GM21423 (cell line): ENCODE data around the gene TNRC18.
"Not testable (repeated sequence)": the region's sequence is repeated elsewhere in the genome, so short reads cannot be mapped to it uniquely, and the experiment has no call there.

Source experiments
- ATAC-seq: cut with Tn5 transposase; IDR thresholded peaks from one replicate; pipeline ENCODE4 v1.9.1; 2021; ENCODE audit warnings: mild to moderate bottlenecking, moderate library complexity; ENCODE audit not compliant: unreplicated experiment

TNRC18 gene

GRCh38 chr7:5296611-5297226 lies 126.9 kb downstream of the TNRC18 start:
- peak; percentile 50 for ATAC-seq

- ATAC-seq, result no peak
These were observed 127.5 kb downstream of the TNRC18 start for GRCh38 chr7:5296015-5296610.

GRCh38 chr7:5295039-5296014 lies 128.3 kb downstream of the TNRC18 start:
- ATAC-seq, result no peak

DNA sequence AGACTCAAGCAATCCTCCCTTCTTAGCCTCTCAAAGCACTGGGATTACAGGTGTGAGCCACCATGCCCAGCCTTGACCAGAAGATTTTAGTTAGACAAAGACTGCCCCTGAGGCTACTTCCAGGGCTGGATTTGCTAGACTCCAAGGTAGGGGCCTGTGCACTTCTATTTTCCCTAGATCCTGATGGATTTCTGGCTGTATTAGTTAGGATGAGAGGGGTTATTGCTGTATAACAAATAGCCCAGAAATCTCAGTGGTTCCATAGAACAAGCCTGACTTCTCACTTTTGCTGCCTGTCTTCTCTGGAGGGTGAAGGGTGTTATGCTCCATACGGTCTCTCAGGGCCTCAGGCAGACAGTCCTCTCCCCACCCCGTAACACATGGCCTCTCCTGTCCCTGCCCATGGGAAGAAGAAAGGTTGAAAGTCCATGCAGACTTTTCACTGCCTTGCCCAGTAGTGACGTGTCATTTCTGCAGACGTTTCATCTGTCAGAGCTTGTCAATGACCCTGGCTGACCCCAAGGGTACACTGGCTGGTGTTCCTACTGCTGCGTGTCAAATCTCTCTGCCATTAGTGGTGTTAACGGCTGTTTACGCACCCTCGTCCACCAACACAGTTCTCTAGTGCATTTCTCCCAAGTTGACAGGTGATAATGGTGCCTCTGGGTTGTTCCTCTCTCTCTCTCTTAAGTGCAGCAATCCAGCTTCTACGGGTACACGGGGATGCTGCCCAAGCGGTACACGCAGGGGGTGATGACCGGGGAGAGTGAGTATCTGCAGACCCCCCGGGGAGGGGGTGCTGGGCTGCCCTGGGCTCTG lies 129.3 kb downstream of the TNRC18 start:
- no peak for ATAC-seq

DNA sequence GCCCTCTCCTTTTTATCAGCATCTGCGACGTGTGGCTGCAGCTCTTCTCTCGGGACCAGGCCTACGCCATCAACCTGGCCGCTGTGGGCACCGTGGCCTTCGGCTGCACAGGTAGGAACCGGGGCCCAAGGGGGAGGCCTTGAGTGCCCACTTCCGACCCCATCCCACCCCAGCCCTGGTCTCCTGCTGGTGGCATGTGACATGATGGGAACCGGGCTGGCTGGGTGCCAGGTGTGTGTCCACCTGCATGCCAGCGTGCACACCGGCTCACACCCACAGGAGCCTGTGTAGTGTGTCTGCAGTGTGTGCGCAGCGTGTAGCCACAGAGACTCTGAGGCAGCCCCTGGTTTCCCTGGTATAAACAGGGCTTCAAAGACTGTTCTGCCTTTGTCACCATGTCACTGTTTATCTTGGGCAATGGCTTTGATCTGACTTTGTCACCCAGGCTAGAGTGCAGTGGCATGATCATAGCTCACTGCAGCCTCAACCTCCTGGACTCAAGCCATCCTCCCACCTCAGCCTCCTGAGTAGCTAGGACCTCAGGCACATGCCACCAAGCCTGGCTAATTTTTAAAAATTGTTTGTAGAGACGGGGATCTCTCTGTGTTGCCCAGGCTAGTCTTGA lies 131.8 kb downstream of the TNRC18 start:
- ATAC-seq, result not testable (repeated sequence)

DNA sequence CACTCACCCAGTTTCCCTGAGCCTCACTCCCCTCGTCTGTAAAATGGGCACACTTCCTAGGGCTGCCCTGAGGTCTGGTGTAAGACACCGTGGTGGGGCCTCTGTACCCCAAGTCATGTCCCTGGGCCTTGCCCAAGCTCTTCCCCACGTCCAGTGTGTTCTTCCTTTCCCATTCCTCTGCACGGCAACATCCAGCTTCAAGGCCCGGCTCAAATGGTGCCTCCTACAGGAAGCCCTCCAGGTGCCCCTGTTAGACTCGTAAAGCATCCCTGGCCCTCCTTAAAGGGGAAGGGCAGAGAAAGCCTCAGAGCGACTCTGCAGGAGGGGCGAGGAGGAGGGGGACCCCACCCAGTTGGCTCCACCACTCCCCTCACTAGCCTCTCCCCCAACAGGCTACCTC lies 132.3 kb downstream of the TNRC18 start:
- no peak for ATAC-seq

DNA sequence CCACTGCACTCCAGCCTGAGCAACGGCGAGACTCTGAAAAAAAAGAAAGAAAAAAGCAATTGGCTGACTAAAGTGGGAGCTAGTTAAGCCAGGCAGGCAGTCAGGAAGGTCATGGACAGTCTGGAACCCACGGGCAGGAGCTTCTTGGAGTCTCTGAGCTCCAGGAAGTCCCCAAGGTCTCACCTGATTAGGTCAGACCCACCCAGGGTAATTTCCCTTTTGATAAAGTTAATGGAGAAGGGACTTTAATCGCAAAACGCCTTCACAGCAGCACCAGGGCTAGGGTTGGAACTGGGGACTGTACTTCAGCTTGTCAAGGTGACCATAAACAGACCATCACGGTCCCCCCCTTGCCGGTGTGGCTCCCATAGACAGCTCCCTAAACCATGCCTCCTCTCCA lies 134.3 kb downstream of the TNRC18 start:
- ATAC-seq, result no peak

- ATAC-seq, result not testable (repeated sequence)
These were observed 135.1 kb downstream of the TNRC18 start for GRCh38 chr7:5288560-5288959.

DNA sequence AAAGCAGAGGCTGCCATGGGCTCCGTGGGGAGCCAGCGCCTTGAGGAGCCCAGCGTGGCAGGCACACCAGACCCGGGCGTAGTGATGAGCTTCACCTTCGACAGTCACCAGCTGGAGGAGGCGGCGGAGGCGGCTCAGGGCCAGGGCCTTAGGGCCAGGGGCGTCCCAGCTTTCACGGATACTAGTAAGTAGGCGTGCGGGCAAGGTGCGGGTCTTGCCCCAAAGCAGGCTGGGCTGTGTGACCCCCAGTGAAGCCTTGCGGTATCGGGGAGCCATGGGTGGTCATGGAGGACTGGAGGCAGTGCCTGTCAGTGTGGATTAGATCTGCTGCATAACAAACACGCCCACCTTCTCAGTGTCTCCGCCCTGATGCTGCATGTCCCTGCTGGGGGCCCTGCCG lies 135.8 kb downstream of the TNRC18 start:
- no peak for ATAC-seq

DNA sequence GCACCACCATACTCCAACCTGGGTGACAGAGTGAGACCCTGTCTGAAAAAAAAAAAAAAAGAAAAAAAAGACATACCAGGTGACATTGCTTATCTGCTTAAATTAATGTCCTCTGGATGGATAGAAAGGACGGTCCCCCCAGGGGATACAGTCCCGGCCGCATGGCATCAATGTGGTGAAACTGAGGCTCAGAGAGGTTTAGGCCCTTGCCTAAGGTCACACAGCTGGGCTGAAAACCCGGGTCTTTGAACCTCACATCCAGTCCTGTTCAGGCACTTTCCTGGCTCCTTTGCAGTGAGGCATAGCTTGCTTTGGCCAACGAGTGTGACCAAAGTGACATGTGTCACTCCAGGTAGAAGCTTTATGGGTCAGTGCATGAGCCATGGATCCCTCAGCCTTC lies 136.3 kb downstream of the TNRC18 start:
- ATAC-seq, result not testable (repeated sequence)

- no peak for ATAC-seq
These were observed 136.7 kb downstream of the TNRC18 start for GRCh38 chr7:5286933-5287332.

- no peak for ATAC-seq
These were observed 139.0 kb downstream of the TNRC18 start for GRCh38 chr7:5284304-5285281.

- ATAC-seq, result no peak
These were observed 140.0 kb downstream of the TNRC18 start for GRCh38 chr7:5283421-5284303.

- no peak for ATAC-seq
These were observed 140.9 kb downstream of the TNRC18 start, which contains the start of gene SLC29A4 for GRCh38 chr7:5282543-5283316. SLC29A4 (plus strand) TSS chr7:5282943; CDS start chr7:5287817, 4,874 bp downstream.

GRCh38 chr7:5281598-5282500 lies 141.8 kb downstream of the TNRC18 start:
- not testable (repeated sequence) for ATAC-seq

- no peak for ATAC-seq
These were observed 143.9 kb downstream of the TNRC18 start for GRCh38 chr7:5279734-5280133.
